Trophoblast cell (in vitro differentiated cells and primary cell): ENCODE data around the gene WNT6. TPM values are rescaled to one million over a fixed set of nuclear protein-coding genes. Genes with fewer than 3 reads are reported as not detected.
A peak's percentile ranks its signal among the peaks of the same experiment; 100 is the strongest.

Experiments
- DNase-seq, 2 donors: peaks; one replicate each; pipeline ENCODE4 v3.0.0-alpha.2; 2016
- H2AFZ ChIP-seq: 2 replicates; pipeline ENCODE4 v1.6.1; 2013; ENCODE audit warnings: low read length, moderate library complexity, mild to moderate bottlenecking; ENCODE audit not compliant: insufficient read depth, poor library complexity
- H2AK5ac ChIP-seq: 2 replicates; pipeline ENCODE4 v1.6.1; 2013; ENCODE audit warnings: mild to moderate bottlenecking, low read length
- H2BK120ac ChIP-seq: 2 replicates; pipeline ENCODE4 v1.6.1; 2013; ENCODE audit warnings: low read length, mild to moderate bottlenecking, moderate library complexity; ENCODE audit not compliant: insufficient read depth, poor library complexity
- H2BK12ac ChIP-seq: 2 replicates; pipeline ENCODE4 v1.6.1; 2013; ENCODE audit warnings: mild to moderate bottlenecking, low read length, moderate library complexity
- H2BK5ac ChIP-seq: 2 replicates; pipeline ENCODE4 v1.6.1; 2013; ENCODE audit warnings: low read length, low read depth, moderate library complexity, mild to moderate bottlenecking; ENCODE audit not compliant: poor library complexity
- H3K14ac ChIP-seq: 2 replicates; pipeline ENCODE4 v1.6.1; 2013; ENCODE audit warnings: mild to moderate bottlenecking, low read length
- H3K18ac ChIP-seq: 2 replicates; pipeline ENCODE4 v1.6.1; 2013; ENCODE audit warnings: mild to moderate bottlenecking, low read length
- H3K23ac ChIP-seq: 2 replicates; pipeline ENCODE4 v1.6.1; 2013; ENCODE audit warnings: low read length
- H3K27ac ChIP-seq: 2 replicates; pipeline ENCODE4 v1.5.1; 2013; ENCODE audit warnings: low read depth, mild to moderate bottlenecking, inconsistent platforms, low read length, moderate library complexity
- H3K27me3 ChIP-seq: 2 replicates; pipeline ENCODE4 v1.6.1; 2013; ENCODE audit warnings: inconsistent platforms, mild to moderate bottlenecking, low read length, moderate library complexity; ENCODE audit not compliant: insufficient read depth
- H3K36me3 ChIP-seq, 2 experiments: 1 replicate in 1 of 2; 2 replicates in 1 of 2; pipeline ENCODE4 v1.6.1; 2013; ENCODE audit warnings: low read length in 2 of 2, mild to moderate bottlenecking in 2 of 2, moderate library complexity in 1 of 2; ENCODE audit not compliant: insufficient read depth in 2 of 2, control insufficient read depth in 1 of 2
- H3K4ac ChIP-seq: 2 replicates; pipeline ENCODE4 v1.6.1; 2013; ENCODE audit warnings: low read depth, mild to moderate bottlenecking, low read length, moderate library complexity
- H3K4me1 ChIP-seq, 2 experiments: 1 replicate in 1 of 2; 2 replicates in 1 of 2; pipeline ENCODE4 v1.6.1; 2013; ENCODE audit warnings: low read length in 2 of 2, mild to moderate bottlenecking in 2 of 2, moderate library complexity in 1 of 2; ENCODE audit not compliant: insufficient read depth in 2 of 2, control insufficient read depth in 1 of 2
- H3K4me2 ChIP-seq: 2 replicates; pipeline ENCODE4 v1.6.1; 2013; ENCODE audit warnings: inconsistent platforms, mild to moderate bottlenecking, low read length, moderate library complexity
- H3K4me3 ChIP-seq: 2 replicates; pipeline ENCODE4 v1.5.1; 2013; ENCODE audit warnings: mild to moderate bottlenecking, low read depth, low read length, inconsistent platforms
- H3K79me1 ChIP-seq: one replicate; pipeline ENCODE4 v1.6.1; 2013; ENCODE audit warnings: low read length
- H3K79me2 ChIP-seq: 2 replicates; pipeline ENCODE4 v1.6.1; 2013; ENCODE audit warnings: low read length, mild to moderate bottlenecking; ENCODE audit not compliant: control insufficient read depth, insufficient read depth, poor library complexity
- H3K9ac ChIP-seq: 2 replicates; pipeline ENCODE4 v1.6.1; 2013; ENCODE audit warnings: mild to moderate bottlenecking, low read length
- H3K9me3 ChIP-seq: 2 replicates; pipeline ENCODE4 v1.6.1; 2013; ENCODE audit warnings: low read depth, mild to moderate bottlenecking, control low read depth, inconsistent platforms, low read length; ENCODE audit not compliant: insufficient read depth
- H4K12ac ChIP-seq: 2 replicates; pipeline ENCODE4 v1.6.1; 2013; ENCODE audit warnings: low read depth, mild to moderate bottlenecking, low read length, moderate library complexity
- H4K8ac ChIP-seq: 2 replicates; pipeline ENCODE4 v1.6.1; 2013; ENCODE audit warnings: low read depth, mild to moderate bottlenecking, low read length, moderate library complexity
- H4K91ac ChIP-seq: one replicate; pipeline ENCODE4 v1.6.1; 2013; ENCODE audit warnings: low read depth, mild to moderate bottlenecking, low read length, moderate library complexity
- WGBS: extraction: QIAGEN DNeasy Blood & Tissue Kit; methylation state at CpG from one replicate; pipeline ENCODE4 v1.1.7; 2013; ENCODE audit warnings: missing lambda C conversion rate; ENCODE audit not compliant: insufficient read length, insufficient coverage; ENCODE audit errors: extremely low coverage; 5-methylcytosine and 5-hydroxymethylcytosine counted together
- polyA plus RNA-seq: library from polyadenylated mRNA; stranded (reverse); fragments of 200-250 nt; gene quantifications from 2 replicates; pipeline ENCODE4 v1.2.3, GENCODE V29; 2013

WNT6 gene
- polyA plus RNA-seq: 22.5 and 23.5 TPM in 2 replicates

GRCh38 chr2:218859556-218859987, at the start of gene WNT6:
WNT6 (plus strand) TSS chr2:218859805; CDS start chr2:218860038, 233 bp downstream.
- no peaks in the 10 kb centered on the region for H3K27me3 ChIP-seq
- peaks cover 0 to 2% of the 10 kb centered on the region in 2 experiments for H3K36me3 ChIP-seq
- H3K79me2 ChIP-seq: peaks cover 5% of the 10 kb centered on the region
- H2BK12ac ChIP-seq: peak within 1 kb of the TSS; percentile 50
- peak within 1 kb of the TSS; percentile 26 for H2AK5ac ChIP-seq
- H3K79me1 ChIP-seq: peaks cover 17% of the 10 kb centered on the region
- peak within 1 kb of the TSS; percentile 92 for H3K14ac ChIP-seq
- peak within 1 kb of the TSS; percentile 90 for H2AFZ ChIP-seq
- peak within 1 kb of the TSS; percentile 95 for H4K91ac ChIP-seq
- peak within 1 kb of the TSS; percentile 57 for H3K9ac ChIP-seq
- peak within 1 kb of the TSS; percentile 62 for H2BK5ac ChIP-seq
- H3K4ac ChIP-seq: peak within 1 kb of the TSS; percentile 87
- H2BK120ac ChIP-seq: peak within 1 kb of the TSS; percentile 74
- no peak for DNase-seq
- no peak within 1 kb of the TSS for H3K23ac ChIP-seq
- H3K4me2 ChIP-seq: peak within 1 kb of the TSS; percentile 80
- H4K8ac ChIP-seq: peak within 1 kb of the TSS; percentile 63
- WGBS: no CpG with 5 or more reads among the region's 64 CpGs
- H3K18ac ChIP-seq: peak within 1 kb of the TSS; percentile 89
- peak within 1 kb of the TSS; percentile 70 for H4K12ac ChIP-seq
- H3K9me3 ChIP-seq: no peaks in the 10 kb centered on the region
- peak within 1 kb of the TSS; percentile 80 for H3K4me3 ChIP-seq
- peak within 1 kb of the TSS; percentile 72 for H3K27ac ChIP-seq
- H3K4me1 ChIP-seq: peaks cover 55 to 62% of the 10 kb centered on the region in 2 experiments

GRCh38 chr2:218810256-218810655, 49.3 kb upstream of the WNT6 start:
- no peak overlapping the region for H3K4me3 ChIP-seq
- no CpG with 5 or more reads among the region's 2 CpGs for WGBS
- H3K9ac ChIP-seq: no peak overlapping the region

GRCh38 chr2:218811382-218811781, 48.2 kb upstream of the WNT6 start:
- no peak overlapping the region for H2BK12ac ChIP-seq
- no peak overlapping the region for H3K4ac ChIP-seq
- no peak overlapping the region for H4K8ac ChIP-seq
- WGBS: no CpG with 5 or more reads among the region's 4 CpGs
- H3K79me1 ChIP-seq: no peaks in the 10 kb centered on the region
- H3K18ac ChIP-seq: no peak overlapping the region
- no peaks in the 10 kb centered on the region for H3K27me3 ChIP-seq
- H3K4me2 ChIP-seq: no peak overlapping the region
- no peak overlapping the region for H2BK5ac ChIP-seq
- no peak overlapping the region for H3K27ac ChIP-seq
- H3K9ac ChIP-seq: no peak overlapping the region
- no peak overlapping the region for H3K14ac ChIP-seq
- H3K36me3 ChIP-seq: no peaks in the 10 kb centered on the region
- no peak overlapping the region for H3K4me3 ChIP-seq
- H4K91ac ChIP-seq: no peak overlapping the region
- peak overlapping the region; percentile 36 for H3K23ac ChIP-seq
- no peak overlapping the region for H4K12ac ChIP-seq
- no peaks in the 10 kb centered on the region for H3K9me3 ChIP-seq
- H3K79me2 ChIP-seq: no peaks in the 10 kb centered on the region
- no peak overlapping the region for H2AFZ ChIP-seq
- no peak overlapping the region for H2BK120ac ChIP-seq
- no peak overlapping the region for H2AK5ac ChIP-seq
- DNase-seq: peak; percentile 3 to 24
- H3K4me1 ChIP-seq: peaks cover 0 to 1% of the 10 kb centered on the region in 2 experiments

More at GRCh38 chr2:218810256-218810655, 49.3 kb upstream of the WNT6 start:
- Histone ChIP-seq H3K4me1 (peaks cover 0 to 3% of the 10 kb centered on the region in 2 experiments), H3K14ac (no peak overlapping the region), H2BK5ac (no peak overlapping the region), H3K36me3 (no peaks in the 10 kb centered on the region), H4K12ac (no peak overlapping the region), H3K18ac (no peak overlapping the region), H4K8ac (no peak overlapping the region), H3K27me3 (no peaks in the 10 kb centered on the region), H2BK120ac (no peak overlapping the region), H2BK12ac (no peak overlapping the region), H3K23ac (no peak overlapping the region), H2AK5ac (no peak overlapping the region), H2AFZ (no peak overlapping the region), H3K79me2 (no peaks in the 10 kb centered on the region), H3K4ac (no peak overlapping the region), H4K91ac (no peak overlapping the region), H3K9me3 (no peaks in the 10 kb centered on the region), H3K27ac (no peak overlapping the region), H3K79me1 (no peaks in the 10 kb centered on the region), H3K4me2 (no peak overlapping the region)
- DNase-seq: no peak

- no peak overlapping the region for H3K4ac ChIP-seq
- H3K36me3 ChIP-seq: no peaks in the 10 kb centered on the region
Observed at GRCh38 chr2:218812096-218812815, 47.3 kb upstream of the WNT6 start.

More at GRCh38 chr2:218812096-218812815, 47.3 kb upstream of the WNT6 start:
- no peaks in the 10 kb centered on the region for H3K27me3 ChIP-seq
- H2BK12ac ChIP-seq: no peak overlapping the region
- H3K79me2 ChIP-seq: no peaks in the 10 kb centered on the region
- no peaks in the 10 kb centered on the region for H3K4me1 ChIP-seq
- H2AK5ac ChIP-seq: no peak overlapping the region
- H3K27ac ChIP-seq: no peak overlapping the region
- no peak for DNase-seq
- H3K4me2 ChIP-seq: no peak overlapping the region
- no peak overlapping the region for H3K18ac ChIP-seq
- no peak overlapping the region for H2AFZ ChIP-seq
- no peak overlapping the region for H3K14ac ChIP-seq
- no peak overlapping the region for H4K8ac ChIP-seq
- H3K9ac ChIP-seq: no peak overlapping the region
- H3K23ac ChIP-seq: no peak overlapping the region
- H2BK5ac ChIP-seq: no peak overlapping the region
- H4K12ac ChIP-seq: no peak overlapping the region
- no peak overlapping the region for H4K91ac ChIP-seq
- H3K4me3 ChIP-seq: no peak overlapping the region
- WGBS: no CpG with 5 or more reads among the region's 21 CpGs
- no peaks in the 10 kb centered on the region for H3K9me3 ChIP-seq
- H3K79me1 ChIP-seq: no peaks in the 10 kb centered on the region
- no peak overlapping the region for H2BK120ac ChIP-seq
